Body of pancreas (tissue), 4 donors: ENCODE data around the gene BACE1. TPM values are rescaled to one million over a fixed set of nuclear protein-coding genes. Genes with fewer than 3 reads are reported as not detected.

Experiments used
- ATAC-seq: fragments of 150-250 bp; one replicate; pipeline ENCODE4 v1.9.1; 2016
- DNase-seq, 4 donors: peaks; one replicate each; pipeline ENCODE4 v3.0.0-alpha.2; 2019
- H3K27ac ChIP-seq, 4 donors: fragments of 200-600 bp; sonication (generic); 1 replicate in 3 of 4; 2 replicates in 1 of 4; pipeline versions ENCODE4 v1.5.1 to v1.6.1; 2016 to 2019; ENCODE audit warnings: mild to moderate bottlenecking in 1 of 4, mixed read lengths in 1 of 4, moderate library complexity in 1 of 4
- H3K27me3 ChIP-seq, 2 donors: fragments of 200-600 bp; sonication (generic); one replicate each; pipeline ENCODE4 v1.6.0; 2016; ENCODE audit warnings: mild to moderate bottlenecking in 1 of 2
- H3K36me3 ChIP-seq, 2 donors: fragments of 200-600 bp; sonication (generic); replicated peaks in 1 of 2; 2 replicates each; pipeline ENCODE4 v1.5.1; 2016; ENCODE audit warnings: low read depth in 2 of 2; ENCODE audit not compliant: insufficient read depth in 1 of 2
- H3K4me1 ChIP-seq: fragments of 200-600 bp; sonication (generic); one replicate; pipeline ENCODE4 v1.6.0; 2016
- H3K4me3 ChIP-seq, 2 donors: fragments of 200-600 bp; sonication (generic); 1 replicate in 1 of 2; 2 replicates in 1 of 2; pipeline ENCODE4 v1.5.1; 2016 to 2019
- H3K9me3 ChIP-seq, 3 donors: fragments of 200-600 bp; sonication (generic); 1 replicate in 2 of 3; 2 replicates in 1 of 3; pipeline ENCODE4 v1.5.1; 2016
- CTCF ChIP-seq, 7 experiments: fragments of 450-650 bp in 4 of 7; fragments of 200-600 bp in 3 of 7; sonication (generic) in 3 of 7; IDR thresholded peaks; one replicate each; pipeline ENCODE4 v1.5.1; 2016 to 2019; ENCODE audit warnings: antibody characterized with exemption in 7 of 7
- POLR2A ChIP-seq, 3 donors: fragments of 450-650 bp; IDR thresholded peaks; one replicate each; pipeline ENCODE4 v1.6.1; 2016; ENCODE audit warnings: antibody characterized with exemption in 3 of 3, mild to moderate bottlenecking in 2 of 3
- WGBS, 2 donors: methylation state at CpG; one replicate each; pipeline ENCODE4 v1.1.5; 2017; 5-methylcytosine and 5-hydroxymethylcytosine counted together
- intact Hi-C: fragments of 100-400 bp; cut with DNase I; formaldehyde crosslinking; loops from one replicate; pipeline ENCODE4 v1.15.1; 2023
- total RNA-seq, 2 donors: library from RNA; depleted of rRNA; stranded (reverse); fragments of >200 nt; gene quantifications; one replicate each; pipeline ENCODE4 v1.1.0, GENCODE V29; 2016

Gene BACE1
- total RNA-seq, result 10 to 100 TPM; 47.0 to 70.5 TPM

- H3K36me3 ChIP-seq, result no peaks in the 10 kb centered on the region
- H3K27ac ChIP-seq, result peak within 1 kb of the TSS; percentile 54 to 83 (median 68)
- peaks cover 63% of the 10 kb centered on the region for H3K4me1 ChIP-seq
- peak within 1 kb of the TSS; percentile 78 to 97 for H3K4me3 ChIP-seq
- DNase-seq, result peak; percentile 84 to 90 (median 89)
- no peaks in the 10 kb centered on the region for H3K27me3 ChIP-seq
- peak; percentile 26 to 69 (median 67) for TF ChIP-seq POLR2A (IDR thresholded peaks at IDR 0.05)
- TF ChIP-seq CTCF (IDR thresholded peaks at IDR 0.05), result peak; percentile 12 to 67 (median 53)
- no peaks in the 10 kb centered on the region for H3K9me3 ChIP-seq
- ATAC-seq, result peak; percentile 86
- intact Hi-C loops, result no loop called here
- 2% methylated on average over 19 to 29 of the region's 29 CpGs for WGBS, 2 donors
Observed at GRCh38 chr11:117316197-117316961, at the start of gene BACE1. BACE1 (minus strand) TSS chr11:117316256; CDS start chr11:117315795, 461 bp downstream.

GRCh38 chr11:117361432-117361831 is 45.4 kb upstream of the BACE1 start:
- H3K36me3 ChIP-seq, result peaks cover 0 to 18% of the 10 kb centered on the region in 2 donors
- no peak overlapping the region for H3K27ac ChIP-seq
- H3K27me3 ChIP-seq, result no peaks in the 10 kb centered on the region
- ATAC-seq (no peak), DNase-seq (no peak)
- TF ChIP-seq CTCF (IDR thresholded peaks at IDR 0.05) (no peak), POLR2A (IDR thresholded peaks at IDR 0.05) (no peak)
- 90 to 93% methylated on average over 7 to 8 of the region's 8 CpGs for WGBS, 2 donors
- H3K9me3 ChIP-seq, result no peaks in the 10 kb centered on the region
- intact Hi-C loops, result no loop called here
- H3K4me3 ChIP-seq, result no peak overlapping the region
- H3K4me1 ChIP-seq, result no peaks in the 10 kb centered on the region

- WGBS, 2 donors, result 83 to 88% methylated on average over 3 to 9 of the region's 9 CpGs
- no peaks in the 10 kb centered on the region for H3K4me1 ChIP-seq
- no peak for ATAC-seq
- peaks cover 0 to 14% of the 10 kb centered on the region in 2 donors for H3K36me3 ChIP-seq
- H3K4me3 ChIP-seq, result no peak overlapping the region
- intact Hi-C loops, result no loop called here
- H3K9me3 ChIP-seq, result no peaks in the 10 kb centered on the region
- H3K27ac ChIP-seq, result no peak overlapping the region
- TF ChIP-seq POLR2A (IDR thresholded peaks at IDR 0.05), result no peak
- TF ChIP-seq CTCF (IDR thresholded peaks at IDR 0.05), result no peak
- no peaks in the 10 kb centered on the region for H3K27me3 ChIP-seq
- no peak for DNase-seq
Observed at GRCh38 chr11:117356126-117356890, 40.3 kb upstream of the BACE1 start.

GRCh38 chr11:117354550-117354949 is 38.5 kb upstream of the BACE1 start:
- intact Hi-C loops, result no loop called here
- DNase-seq (no peak), ATAC-seq (no peak)
- Histone ChIP-seq H3K27me3 (no peaks in the 10 kb centered on the region), H3K4me3 (no peak overlapping the region), H3K36me3 (peaks cover 0 to 17% of the 10 kb centered on the region in 2 donors), H3K4me1 (no peaks in the 10 kb centered on the region), H3K9me3 (no peaks in the 10 kb centered on the region), H3K27ac (no peak overlapping the region)
- WGBS, 2 donors, result 83 to 86% methylated on average over 4 of the region's 4 CpGs
- no peak for TF ChIP-seq CTCF (IDR thresholded peaks at IDR 0.05)
- TF ChIP-seq POLR2A (IDR thresholded peaks at IDR 0.05), result no peak
